Vagina (tissue), 2 donors: ENCODE measurements around the gene POU6F2.

Experiments used
- POLR2A ChIP-seq, 2 donors: fragments of 450-650 bp; IDR thresholded peaks; one replicate each; pipeline ENCODE4 v1.6.1; 2017; ENCODE audit warnings: antibody characterized with exemption in 2 of 2, mild to moderate bottlenecking in 2 of 2, moderate library complexity in 2 of 2
- POLR2AphosphoS5 ChIP-seq, 2 donors: sonication (generic); formaldehyde crosslinking; IDR thresholded peaks; one replicate each; pipeline ENCODE4 v1.9.0; 2017; ENCODE audit warnings: antibody characterized with exemption in 2 of 2, mild to moderate bottlenecking in 2 of 2, low read depth in 1 of 2; ENCODE audit not compliant: insufficient read depth in 1 of 2
- TF ChIP-seq, protein P1 (sequence below), 3 experiments: fragments of 450-650 bp in 2 of 3; fragments of 200-600 bp in 1 of 3; sonication (generic) in 1 of 3; IDR thresholded peaks; one replicate each; pipeline ENCODE4 v1.5.1; 2017 to 2019; ENCODE audit warnings: antibody characterized with exemption in 3 of 3, mild to moderate bottlenecking in 2 of 3, moderate library complexity in 2 of 3

DNA sequence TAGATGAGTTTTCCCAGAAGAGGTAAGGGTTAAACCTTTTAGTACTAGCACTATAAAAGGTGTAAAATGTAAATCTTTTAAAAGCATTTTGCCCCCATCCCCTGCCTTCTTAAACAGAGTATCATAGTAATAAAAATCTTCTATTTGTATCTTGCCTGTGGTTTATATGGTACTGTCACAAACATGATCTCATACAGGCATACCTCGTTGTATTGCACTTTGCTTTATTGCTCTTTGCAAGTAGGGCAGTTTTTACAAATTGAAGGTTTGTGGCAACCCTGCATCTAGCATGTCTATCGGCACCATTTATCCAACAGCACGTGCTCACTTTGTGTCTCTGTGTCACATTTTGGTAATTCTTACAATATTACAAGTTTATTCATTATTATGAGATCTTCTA is 389.7 kb downstream of the POU6F2 start:
- TF ChIP-seq POLR2A (IDR thresholded peaks at IDR 0.05) (no peak), POLR2AphosphoS5 (IDR thresholded peaks at IDR 0.05; ENCODE audit: insufficient read depth in 1 of 2, low read depth in 1 of 2) (no peak)
- TF ChIP-seq, protein P1, sequence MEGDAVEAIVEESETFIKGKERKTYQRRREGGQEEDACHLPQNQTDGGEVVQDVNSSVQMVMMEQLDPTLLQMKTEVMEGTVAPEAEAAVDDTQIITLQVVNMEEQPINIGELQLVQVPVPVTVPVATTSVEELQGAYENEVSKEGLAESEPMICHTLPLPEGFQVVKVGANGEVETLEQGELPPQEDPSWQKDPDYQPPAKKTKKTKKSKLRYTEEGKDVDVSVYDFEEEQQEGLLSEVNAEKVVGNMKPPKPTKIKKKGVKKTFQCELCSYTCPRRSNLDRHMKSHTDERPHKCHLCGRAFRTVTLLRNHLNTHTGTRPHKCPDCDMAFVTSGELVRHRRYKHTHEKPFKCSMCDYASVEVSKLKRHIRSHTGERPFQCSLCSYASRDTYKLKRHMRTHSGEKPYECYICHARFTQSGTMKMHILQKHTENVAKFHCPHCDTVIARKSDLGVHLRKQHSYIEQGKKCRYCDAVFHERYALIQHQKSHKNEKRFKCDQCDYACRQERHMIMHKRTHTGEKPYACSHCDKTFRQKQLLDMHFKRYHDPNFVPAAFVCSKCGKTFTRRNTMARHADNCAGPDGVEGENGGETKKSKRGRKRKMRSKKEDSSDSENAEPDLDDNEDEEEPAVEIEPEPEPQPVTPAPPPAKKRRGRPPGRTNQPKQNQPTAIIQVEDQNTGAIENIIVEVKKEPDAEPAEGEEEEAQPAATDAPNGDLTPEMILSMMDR (IDR thresholded peaks at IDR 0.05), result no peak
